Skeletal muscle tissue (tissue), 1 donor: Measurements from ENCODE around the gene KCNJ15. TPM values are rescaled to one million over a fixed set of nuclear protein-coding genes. Genes with fewer than 3 reads are reported as not detected.

Source experiments
- total RNA-seq: library from RNA; depleted of rRNA; stranded (reverse); fragments of >200 nt; gene quantifications from one replicate; pipeline ENCODE4 v1.2.3, GENCODE V29; 2014

The KCNJ15 gene
- total RNA-seq, 1 donor from 2014 or later = 0.52 TPM

Other genes with a start within 250 kb of the KCNJ15 start
- gene ERG, start 241.5 kb downstream of the KCNJ15 start, total RNA-seq = 4.7 TPM